GM12865 (cell line): ENCODE results near the gene TPCN2.

ENCODE experiments used
- DNase-seq: peaks from one replicate; pipeline ENCODE4 v3.0.0; 2010; ENCODE audit warnings: low read depth
- H3K4me3 ChIP-seq: 2 replicates; pipeline ENCODE4 v1.5.1; 2011; ENCODE audit warnings: mild to moderate bottlenecking, low read depth, low read length, control low read depth
- TF ChIP-seq, protein P1 (sequence below): IDR thresholded peaks from 2 replicates; pipeline ENCODE4 v1.5.1; 2011; ENCODE audit warnings: low read length, control low read depth, low read depth, inconsistent platforms; ENCODE audit not compliant: insufficient read depth; ENCODE audit errors: missing control alignments

TPCN2 gene

DNA sequence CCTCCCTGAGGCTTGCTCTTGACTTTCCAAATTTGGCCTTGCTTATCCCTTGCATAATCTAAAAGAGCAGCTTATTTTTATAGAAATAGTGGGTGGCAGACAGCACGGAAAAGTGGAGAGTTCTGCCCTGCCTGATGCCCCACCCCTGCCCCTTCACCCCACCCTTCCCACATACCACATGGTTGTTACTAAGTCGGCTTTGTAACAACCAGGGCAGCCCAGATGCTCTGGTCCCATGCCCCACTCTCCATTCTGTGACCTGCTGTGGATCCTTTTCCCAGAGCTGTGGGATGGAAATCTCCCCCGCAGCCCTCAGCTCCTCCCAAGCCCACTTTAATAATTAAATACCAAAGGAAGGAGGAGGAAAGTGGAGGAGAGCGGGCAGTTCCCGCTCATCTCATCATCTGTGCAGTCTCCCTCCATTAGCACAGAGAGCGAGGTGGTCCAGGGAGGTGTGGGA, 46.6 kb upstream of the TPCN2 start:
- TF ChIP-seq, protein P1, sequence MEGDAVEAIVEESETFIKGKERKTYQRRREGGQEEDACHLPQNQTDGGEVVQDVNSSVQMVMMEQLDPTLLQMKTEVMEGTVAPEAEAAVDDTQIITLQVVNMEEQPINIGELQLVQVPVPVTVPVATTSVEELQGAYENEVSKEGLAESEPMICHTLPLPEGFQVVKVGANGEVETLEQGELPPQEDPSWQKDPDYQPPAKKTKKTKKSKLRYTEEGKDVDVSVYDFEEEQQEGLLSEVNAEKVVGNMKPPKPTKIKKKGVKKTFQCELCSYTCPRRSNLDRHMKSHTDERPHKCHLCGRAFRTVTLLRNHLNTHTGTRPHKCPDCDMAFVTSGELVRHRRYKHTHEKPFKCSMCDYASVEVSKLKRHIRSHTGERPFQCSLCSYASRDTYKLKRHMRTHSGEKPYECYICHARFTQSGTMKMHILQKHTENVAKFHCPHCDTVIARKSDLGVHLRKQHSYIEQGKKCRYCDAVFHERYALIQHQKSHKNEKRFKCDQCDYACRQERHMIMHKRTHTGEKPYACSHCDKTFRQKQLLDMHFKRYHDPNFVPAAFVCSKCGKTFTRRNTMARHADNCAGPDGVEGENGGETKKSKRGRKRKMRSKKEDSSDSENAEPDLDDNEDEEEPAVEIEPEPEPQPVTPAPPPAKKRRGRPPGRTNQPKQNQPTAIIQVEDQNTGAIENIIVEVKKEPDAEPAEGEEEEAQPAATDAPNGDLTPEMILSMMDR = no peak
- no peak overlapping the region for H3K4me3 ChIP-seq
- DNase-seq = no peak

DNA sequence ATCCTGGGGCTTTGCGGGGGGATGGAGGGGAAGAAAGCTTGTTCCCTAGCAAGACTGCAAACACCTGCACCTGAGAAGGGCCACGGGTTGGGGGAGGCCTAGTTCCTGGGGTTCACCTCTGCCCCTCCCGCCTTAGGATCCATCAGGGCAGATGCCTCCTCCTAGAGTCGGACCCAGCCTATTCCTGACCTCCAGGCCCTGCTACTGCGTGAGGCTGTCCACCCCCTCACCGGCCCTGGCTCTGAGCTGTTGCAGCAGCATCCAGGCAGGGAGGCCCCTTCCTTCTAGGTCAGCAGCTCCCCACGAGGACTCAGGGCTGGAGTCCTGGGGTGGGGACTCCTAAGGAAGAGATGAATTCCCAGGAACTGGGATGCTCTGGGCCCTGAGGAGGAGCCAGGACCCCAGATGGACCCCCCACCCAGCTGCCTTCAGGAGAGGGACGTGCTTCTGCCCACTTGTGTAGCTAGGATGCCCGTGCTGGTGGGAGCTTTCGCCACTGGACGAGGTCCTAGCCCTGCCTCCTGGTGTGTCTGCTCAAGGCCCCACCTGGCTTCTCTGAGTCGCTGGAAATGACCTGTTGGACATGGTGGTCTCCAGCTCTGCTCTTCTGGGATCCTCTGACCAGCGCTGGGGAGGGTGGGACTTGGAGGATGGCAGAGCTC, 46.0 kb upstream of the TPCN2 start:
- no peak overlapping the region for H3K4me3 ChIP-seq
- no peak for DNase-seq
- TF ChIP-seq, protein P1 = no peak

DNA sequence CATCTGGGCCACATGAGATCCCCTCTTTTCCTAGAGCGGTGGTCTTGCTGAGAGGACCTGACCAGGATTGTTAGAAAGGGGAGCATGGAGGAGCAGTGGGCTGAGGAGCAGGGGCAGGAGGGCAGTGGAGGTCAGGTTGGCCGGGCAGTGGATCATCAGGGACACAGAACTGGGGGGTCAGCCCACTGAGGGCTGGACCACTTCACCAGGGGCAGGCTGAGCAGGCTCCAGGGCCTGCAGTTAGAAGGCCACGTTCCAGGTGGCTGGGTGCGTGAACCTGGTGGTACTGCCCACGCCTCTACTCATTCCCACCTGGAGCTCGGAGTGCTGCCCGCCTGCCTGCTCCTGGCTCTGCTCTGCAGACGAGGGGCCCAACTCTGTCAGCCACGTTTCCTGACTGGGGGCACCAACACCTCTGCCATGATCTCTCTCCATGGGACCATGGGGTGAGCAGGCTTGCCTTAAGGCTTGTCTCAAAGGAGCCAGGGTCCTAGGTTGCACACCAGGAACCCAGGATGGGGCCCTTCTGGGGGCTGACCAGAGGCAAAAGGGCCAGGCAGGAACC, 45.3 kb upstream of the TPCN2 start:
- DNase-seq = no peak
- TF ChIP-seq, protein P1 = no peak
- no peak overlapping the region for H3K4me3 ChIP-seq

DNA sequence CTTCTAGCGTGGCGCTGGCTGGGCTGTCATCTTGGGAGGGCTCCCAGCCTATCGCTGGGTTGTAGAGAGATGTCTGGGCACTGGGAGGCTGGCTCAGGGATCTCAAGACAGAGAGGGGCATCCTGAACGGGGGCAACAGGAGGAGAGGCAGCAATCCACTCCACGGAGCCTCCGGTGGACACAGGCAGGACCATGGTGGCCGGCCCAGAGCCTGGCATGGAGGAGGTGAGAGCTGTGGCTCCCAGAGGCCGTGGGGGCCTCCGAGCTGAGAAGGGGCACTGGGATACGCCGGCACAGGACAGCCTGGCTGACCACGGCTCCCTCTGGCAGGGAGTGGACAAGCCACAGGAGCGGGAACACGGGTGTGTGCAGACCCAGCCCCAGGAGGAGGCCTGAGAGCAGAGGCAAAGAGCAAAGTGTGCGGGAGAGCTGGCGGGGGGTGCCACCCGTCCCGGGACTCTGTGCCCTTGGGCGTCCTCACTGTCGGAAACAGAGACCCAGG, 44.8 kb upstream of the TPCN2 start:
- TF ChIP-seq, protein P1 = no peak
- H3K4me3 ChIP-seq = no peak overlapping the region
- DNase-seq = no peak

DNA sequence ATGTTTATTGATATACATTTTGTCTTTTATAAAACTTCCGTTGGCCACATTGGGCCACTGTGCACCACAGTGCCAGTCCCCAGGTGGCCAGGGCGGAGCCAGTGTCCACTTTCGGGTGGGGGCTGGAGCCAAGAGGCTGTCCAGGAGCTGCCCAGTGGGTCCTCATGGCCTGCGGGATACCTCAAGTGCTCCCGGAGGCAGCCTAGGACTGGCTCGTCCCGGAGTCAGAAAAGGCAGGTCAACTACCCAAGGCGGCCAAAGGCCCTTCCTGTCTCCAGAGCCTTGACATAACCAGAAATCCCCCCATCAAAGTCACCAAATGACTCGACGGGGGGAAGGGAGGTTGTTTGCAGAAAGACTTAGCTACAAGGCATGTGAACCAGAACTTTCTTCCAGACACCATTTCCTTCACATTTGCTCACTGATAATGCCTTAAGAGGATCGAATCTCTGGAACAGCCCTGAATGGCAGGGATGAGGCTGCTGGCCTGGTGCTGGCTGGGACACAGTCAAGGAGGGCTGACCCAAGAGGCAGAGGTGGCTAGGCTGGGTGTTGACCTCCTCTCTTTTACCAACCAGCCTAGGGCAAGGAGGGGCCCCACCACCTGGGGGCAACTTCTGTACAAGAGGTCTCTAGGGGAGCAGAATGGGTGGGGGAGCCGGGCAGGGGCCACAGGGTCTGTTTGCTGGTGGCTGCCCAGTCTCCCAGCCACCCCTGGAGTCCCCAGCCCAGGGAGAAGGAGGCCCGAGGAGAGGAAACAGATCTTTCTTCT, 44.1 kb upstream of the TPCN2 start:
- TF ChIP-seq, protein P1 = no peak
- DNase-seq = peak; percentile 34
- H3K4me3 ChIP-seq = no peak overlapping the region

DNA sequence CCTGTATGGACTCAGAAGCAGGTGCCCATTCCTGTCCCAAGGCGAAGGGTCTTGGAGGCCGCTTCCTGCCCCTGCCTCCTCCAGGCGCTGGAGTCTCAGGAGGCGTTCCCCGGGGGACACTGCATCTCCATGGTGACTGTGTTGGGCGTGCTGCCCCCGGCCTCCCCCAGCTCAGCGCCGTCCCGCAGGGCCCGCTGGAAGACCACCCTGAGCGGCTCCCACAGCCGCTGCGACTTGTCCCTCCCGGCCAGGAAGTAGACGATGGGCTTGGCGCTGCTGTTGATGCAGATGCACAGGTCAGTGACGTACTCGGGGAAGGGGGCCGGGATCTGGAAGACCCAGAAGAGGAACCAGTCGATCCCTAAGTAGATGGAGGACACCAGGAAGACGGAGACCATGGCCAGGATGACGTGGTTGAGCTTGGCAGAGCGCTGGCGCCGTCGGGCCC, 43.5 kb upstream of the TPCN2 start:
- DNase-seq = no peak
- no peak overlapping the region for H3K4me3 ChIP-seq
- TF ChIP-seq, protein P1 = no peak
